GM12874 (cell line): ENCODE data around the gene DOCK3.

Experiments
- CTCF ChIP-seq: IDR thresholded peaks from 2 replicates; pipeline ENCODE4 v1.5.1; 2011; ENCODE audit warnings: low read depth, mild to moderate bottlenecking, control low read depth, low read length, moderate library complexity; ENCODE audit not compliant: insufficient read depth

DOCK3 gene

GRCh38 chr3:51426921-51427320 lies 752.2 kb downstream of the DOCK3 start:
- no peak for TF ChIP-seq CTCF

- no peak for TF ChIP-seq CTCF
These were observed 754.4 kb downstream of the DOCK3 start for GRCh38 chr3:51429138-51429537.
